Coronary artery (tissue), 2 donors: ENCODE measurements around the gene CASKIN2.

Experiments used
- DNase-seq: peaks from one replicate; pipeline ENCODE4 v3.0.0-alpha.2; 2017; ENCODE audit warnings: low spot score
- H3K27ac ChIP-seq, 2 donors: fragments of 200-600 bp; sonication (generic); one replicate each; pipeline ENCODE4 v1.5.1; 2016 to 2019
- H3K4me3 ChIP-seq: fragments of 200-600 bp; sonication (generic); 2 replicates; pipeline ENCODE4 v1.5.1; 2016; ENCODE audit warnings: mild to moderate bottlenecking, moderate library complexity
- CTCF ChIP-seq: fragments of 200-600 bp; sonication (generic); IDR thresholded peaks from one replicate; pipeline ENCODE4 v1.5.1; 2019; ENCODE audit warnings: antibody characterized with exemption

Gene CASKIN2

GRCh38 chr17:75454193-75454592 is 61.1 kb downstream of the CASKIN2 start:
- Histone ChIP-seq H3K4me3 (no peak overlapping the region), H3K27ac (no peak overlapping the region)
- no peak for DNase-seq
- TF ChIP-seq CTCF: no peak

- DNase-seq: no peak
- Histone ChIP-seq H3K4me3 (no peak overlapping the region), H3K27ac (no peak overlapping the region)
- no peak for TF ChIP-seq CTCF
Measured at GRCh38 chr17:75450270-75450669, 65.1 kb downstream of the CASKIN2 start.
